PFSK-1 (cell line): ENCODE results near the gene SETD4.

ENCODE experiments used
- FOXP2 ChIP-seq: optimal IDR thresholded peaks from 2 replicates; pipeline ENCODE3; 2011; ENCODE audit warnings: borderline replicate concordance, control low read depth, inconsistent platforms; ENCODE audit not compliant: insufficient read depth; ENCODE audit errors: extremely low read length, extremely low read depth
- POLR2AphosphoS5 ChIP-seq: IDR thresholded peaks from 2 replicates; pipeline ENCODE4 v1.6.1; 2012; ENCODE audit warnings: low read depth, mild to moderate bottlenecking, control low read depth, low read length, moderate library complexity
- REST ChIP-seq, 2 experiments: IDR thresholded peaks; 2 replicates each; pipeline versions ENCODE4 v1.6.1 to v1.8.0; 2011 to 2012; ENCODE audit warnings: low read depth in 2 of 2, low read length in 2 of 2, control low read depth in 1 of 2, inconsistent platforms in 1 of 2, mild to moderate bottlenecking in 1 of 2, moderate library complexity in 1 of 2; ENCODE audit not compliant: insufficient read depth in 1 of 2
- SIN3A ChIP-seq: IDR thresholded peaks from 2 replicates; pipeline ENCODE4 v1.6.1; 2012; ENCODE audit warnings: mild to moderate bottlenecking, low read length, moderate library complexity, borderline replicate concordance; ENCODE audit not compliant: insufficient read depth
- TAF1 ChIP-seq: IDR thresholded peaks from 2 replicates; pipeline ENCODE4 v1.6.1; 2012; ENCODE audit warnings: low read length, control low read depth, borderline replicate concordance; ENCODE audit not compliant: insufficient read depth

Gene SETD4

DNA sequence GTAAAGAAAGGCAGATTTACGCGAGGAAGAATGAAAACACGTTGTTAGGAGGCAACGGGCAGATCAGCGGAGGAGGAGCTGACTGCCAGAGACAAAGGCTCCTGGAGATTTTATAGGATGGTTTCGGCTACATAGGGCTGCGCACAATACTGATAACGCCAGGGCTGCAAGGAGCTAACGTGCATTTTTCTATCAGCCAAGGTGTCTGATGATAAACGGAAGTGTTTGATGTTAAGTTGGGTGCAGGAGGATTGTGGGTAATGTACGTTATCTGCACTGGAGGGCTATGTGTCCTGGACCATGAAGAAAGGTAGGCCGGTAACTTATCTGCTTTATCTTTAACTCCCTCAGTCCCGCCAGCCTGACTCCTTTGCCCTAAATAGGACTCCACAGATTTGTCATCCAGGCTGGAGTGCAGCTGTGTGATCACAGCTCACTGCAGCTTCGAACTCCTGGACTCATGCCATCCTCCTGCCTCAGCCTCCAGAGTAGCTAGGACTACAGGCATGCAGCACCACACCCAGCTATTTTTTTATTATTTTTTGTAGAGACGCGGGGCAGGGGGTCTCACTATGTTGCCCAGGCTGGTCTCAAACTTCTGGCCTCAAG is 29.6 kb downstream of the SETD4 start:
- TF ChIP-seq POLR2AphosphoS5 (no peak), FOXP2 (no peak), REST (IDR thresholded peaks at IDR 0.05; ENCODE audit: insufficient read depth in 1 of 2, low read depth in 2 of 2, low read length in 2 of 2) (no peak), SIN3A (no peak), TAF1 (no peak)

GRCh38 chr21:36029309-36029708 is 31.0 kb downstream of the SETD4 start:
- TF ChIP-seq POLR2AphosphoS5 (no peak), FOXP2 (no peak), REST (IDR thresholded peaks at IDR 0.05; ENCODE audit: insufficient read depth in 1 of 2, low read depth in 2 of 2, low read length in 2 of 2) (no peak), TAF1 (no peak), SIN3A (no peak)

DNA sequence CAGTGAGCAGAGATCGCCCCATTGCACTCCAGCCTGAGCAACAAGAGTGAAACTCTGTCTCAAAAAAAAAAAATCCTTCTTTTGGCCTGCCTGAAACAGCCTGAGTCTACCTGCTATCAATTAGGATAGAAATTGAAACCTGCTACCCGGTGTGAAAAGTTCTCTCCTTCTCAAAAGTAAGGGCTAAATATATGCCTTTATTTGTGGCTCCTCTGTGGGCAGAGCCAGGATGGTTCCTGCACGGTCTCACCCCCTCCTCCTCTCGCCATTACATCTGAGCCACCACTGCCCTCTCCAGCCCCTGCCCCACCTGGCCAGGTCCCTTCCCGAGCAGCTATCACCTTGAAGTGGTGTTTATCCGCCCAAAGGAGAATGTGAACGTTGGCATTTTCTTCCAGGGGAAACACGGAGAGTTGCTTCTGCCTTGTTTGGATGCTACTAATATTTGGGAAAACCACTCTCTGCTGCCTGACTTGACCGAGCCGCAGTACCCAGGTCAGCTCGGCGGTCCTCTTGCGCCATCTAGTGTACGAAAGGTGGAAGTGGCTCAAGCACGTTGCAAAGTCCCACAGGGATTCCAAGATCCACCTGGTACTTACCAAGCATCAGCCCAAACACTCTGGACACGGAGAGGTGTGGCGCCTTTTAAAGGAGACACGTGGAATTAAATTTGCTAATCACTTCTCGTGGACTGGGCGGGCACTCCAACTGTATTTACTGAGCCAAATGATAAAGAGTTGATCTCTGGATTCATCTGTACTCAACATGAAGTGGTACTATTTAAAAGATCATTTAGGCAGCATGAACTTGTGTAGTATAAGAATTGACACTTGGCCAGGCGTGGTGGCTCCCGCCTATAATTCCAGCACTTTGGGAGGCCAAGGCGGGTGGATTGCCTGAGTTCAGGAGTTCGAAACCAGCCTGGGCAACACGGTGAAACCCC is 31.9 kb downstream of the SETD4 start:
- TF ChIP-seq TAF1 (no peak), FOXP2 (peak; percentile 71)

DNA sequence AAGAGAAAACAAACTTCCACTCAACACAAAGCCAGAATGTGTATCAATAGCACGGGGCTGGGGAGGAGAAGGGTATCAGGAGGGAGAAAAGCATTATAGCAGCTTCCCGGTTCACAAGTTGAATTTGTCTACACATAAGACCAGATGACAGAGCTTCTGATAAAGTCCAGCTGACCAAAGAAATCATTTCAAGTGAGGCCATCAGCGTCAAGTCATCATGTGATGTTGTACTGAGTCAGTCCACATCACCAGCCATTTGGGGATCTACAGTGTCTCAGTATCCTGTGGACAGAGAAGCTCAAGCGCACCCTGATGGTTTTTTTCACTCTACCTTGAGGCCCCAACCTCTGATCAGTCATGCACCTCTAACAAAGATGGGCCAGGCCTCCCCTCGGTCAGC is 33.0 kb downstream of the SETD4 start:
- TF ChIP-seq REST (IDR thresholded peaks at IDR 0.05; ENCODE audit: insufficient read depth in 1 of 2, low read depth in 2 of 2, low read length in 2 of 2), result no peak
- TF ChIP-seq FOXP2, result no peak
- no peak for TF ChIP-seq POLR2AphosphoS5
- no peak for TF ChIP-seq SIN3A
- TF ChIP-seq TAF1, result no peak

GRCh38 chr21:36024782-36025181 is 35.5 kb downstream of the SETD4 start:
- TF ChIP-seq POLR2AphosphoS5, result no peak
- TF ChIP-seq FOXP2, result no peak
- TF ChIP-seq SIN3A, result no peak
- TF ChIP-seq TAF1, result no peak
- TF ChIP-seq REST (IDR thresholded peaks at IDR 0.05; ENCODE audit: insufficient read depth in 1 of 2, low read depth in 2 of 2, low read length in 2 of 2), result no peak
